DOHH2 (cell line): ENCODE measurements around the gene EEF2KMT.
"Not testable (repeated sequence)": the region's sequence is repeated elsewhere in the genome, so short reads cannot be mapped to it uniquely, and the experiment has no call there.

Experiments used
- H3F3A ChIP-seq: fragments of 200-600 bp; sonication (generic), shearing (Covaris generic); 2 replicates; pipeline ENCODE4 v1.6.0; 2016; ENCODE audit warnings: antibody characterized with exemption, mild to moderate bottlenecking; ENCODE audit not compliant: control insufficient read depth, insufficient read depth
- H3K27ac ChIP-seq: fragments of 200-600 bp; sonication (generic); 2 replicates; pipeline ENCODE4 v1.5.1; 2014; ENCODE audit warnings: low read depth, mild to moderate bottlenecking, low read length, moderate library complexity
- H3K27me3 ChIP-seq: fragments of 200-600 bp; sonication (generic); 2 replicates; pipeline ENCODE4 v1.6.1; 2014; ENCODE audit warnings: mild to moderate bottlenecking, low read length, mixed read lengths; ENCODE audit not compliant: control insufficient read depth
- H3K36me3 ChIP-seq: fragments of 200-600 bp; sonication (generic); 2 replicates; pipeline ENCODE4 v1.6.1; 2014; ENCODE audit warnings: mild to moderate bottlenecking, low read length, moderate library complexity, mixed read lengths; ENCODE audit not compliant: control insufficient read depth
- H3K4me1 ChIP-seq: fragments of 200-600 bp; sonication (generic); 2 replicates; pipeline ENCODE4 v1.6.1; 2014; ENCODE audit warnings: mild to moderate bottlenecking, low read length, mixed read lengths; ENCODE audit not compliant: control insufficient read depth
- H3K4me2 ChIP-seq: fragments of 200-600 bp; sonication (generic); 2 replicates; pipeline ENCODE4 v1.6.0; 2014; ENCODE audit warnings: mild to moderate bottlenecking, low read length, moderate library complexity
- H3K4me3 ChIP-seq: fragments of 200-600 bp; sonication (generic); 2 replicates; pipeline ENCODE4 v1.5.1; 2014; ENCODE audit warnings: mild to moderate bottlenecking, low read length, mixed read lengths
- H3K79me2 ChIP-seq: fragments of 200-600 bp; sonication (generic); 2 replicates; pipeline ENCODE4 v1.6.1; 2014; ENCODE audit warnings: mild to moderate bottlenecking, low read length, mixed read lengths; ENCODE audit not compliant: control insufficient read depth
- H3K9me2 ChIP-seq: fragments of 200-600 bp; sonication (generic); replicated peaks from 2 replicates; pipeline ENCODE4 v1.6.1; 2014; ENCODE audit warnings: mild to moderate bottlenecking, low read length, mixed read lengths; ENCODE audit not compliant: control insufficient read depth
- H3K9me3 ChIP-seq: fragments of 200-600 bp; sonication (generic); 2 replicates; pipeline ENCODE4 v1.6.1; 2014; ENCODE audit warnings: antibody characterized with exemption, low read length, mixed read lengths; ENCODE audit not compliant: control insufficient read depth, insufficient read depth
- H4K20me1 ChIP-seq: fragments of 200-600 bp; sonication (generic); 2 replicates; pipeline ENCODE4 v1.6.0; 2014; ENCODE audit warnings: low read depth, mild to moderate bottlenecking, antibody characterized with exemption, low read length, moderate library complexity; ENCODE audit not compliant: control insufficient read depth, insufficient read depth
- CTCF ChIP-seq: fragments of 200-600 bp; sonication (generic); IDR thresholded peaks from one replicate; pipeline ENCODE4 v1.5.1; 2014; ENCODE audit warnings: antibody characterized with exemption, mild to moderate bottlenecking, low read depth, low read length; ENCODE audit not compliant: poor library complexity, severe bottlenecking
- EZH2phosphoT487 ChIP-seq: fragments of 200-600 bp; sonication (generic); IDR thresholded peaks from 2 replicates; pipeline ENCODE4 v1.6.1; 2017; ENCODE audit warnings: borderline replicate concordance, mild to moderate bottlenecking, antibody characterized with exemption, low read length, moderate library complexity, mixed read lengths

The EEF2KMT gene

GRCh38 chr16:5075637-5076036 lies 22.0 kb downstream of the EEF2KMT start:
- Histone ChIP-seq H3K9me3 (no peaks in the 10 kb centered on the region), H3K36me3 (peaks cover 29% of the 10 kb centered on the region), H3K4me3 (no peak overlapping the region), H3F3A (no peaks in the 10 kb centered on the region), H4K20me1 (no peaks in the 10 kb centered on the region), H3K9me2 (no peaks in the 10 kb centered on the region), H3K4me1 (peaks cover 20% of the 10 kb centered on the region), H3K27ac (no peak overlapping the region), H3K27me3 (no peaks in the 10 kb centered on the region), H3K4me2 (no peak overlapping the region), H3K79me2 (peaks cover 36% of the 10 kb centered on the region)
- no peak for TF ChIP-seq CTCF
- TF ChIP-seq EZH2phosphoT487, result no peak

GRCh38 chr16:5073771-5074170 lies 23.8 kb downstream of the EEF2KMT start:
- not testable (repeated sequence) for H4K20me1 ChIP-seq, H3K27me3 ChIP-seq, H3K4me2 ChIP-seq, H3K27ac ChIP-seq, H3K9me2 ChIP-seq, H3K4me3 ChIP-seq, H3K9me3 ChIP-seq, H3F3A ChIP-seq
- peaks cover 36% of the 10 kb centered on the region for H3K79me2 ChIP-seq
- H3K4me1 ChIP-seq, result peaks cover 20% of the 10 kb centered on the region
- peaks cover 29% of the 10 kb centered on the region for H3K36me3 ChIP-seq

- H3K4me1 ChIP-seq, result peaks cover 20% of the 10 kb centered on the region
- H3K36me3 ChIP-seq, result peaks cover 29% of the 10 kb centered on the region
- no peaks in the 10 kb centered on the region for H4K20me1 ChIP-seq
- no peaks in the 10 kb centered on the region for H3K9me2 ChIP-seq
- peaks cover 36% of the 10 kb centered on the region for H3K79me2 ChIP-seq
- H3K27ac ChIP-seq, result no peak overlapping the region
- peak overlapping the region; percentile 73; the same call in 1 of the 2 replicates for H3K4me3 ChIP-seq
- H3F3A ChIP-seq, result no peaks in the 10 kb centered on the region
- H3K9me3 ChIP-seq, result no peaks in the 10 kb centered on the region
- no peak for TF ChIP-seq EZH2phosphoT487
- TF ChIP-seq CTCF, result no peak
- peak overlapping the region; percentile 71 for H3K4me2 ChIP-seq
- H3K27me3 ChIP-seq, result no peaks in the 10 kb centered on the region
Observed at GRCh38 chr16:5073279-5073629, 24.3 kb downstream of the EEF2KMT start.

- H3K4me1 ChIP-seq, result peaks cover 20% of the 10 kb centered on the region
- H3K79me2 ChIP-seq, result peaks cover 36% of the 10 kb centered on the region
- peak overlapping the region; percentile 49 for H3K27ac ChIP-seq
- H3K4me2 ChIP-seq, result peak overlapping the region; percentile 71
- H3F3A ChIP-seq, result no peaks in the 10 kb centered on the region
- peak overlapping the region; percentile 73 for H3K4me3 ChIP-seq
- H3K9me3 ChIP-seq, result no peaks in the 10 kb centered on the region
- H3K27me3 ChIP-seq, result 0 out of 2 replicates have a peak, but pooled peaks cover 5% of the 10 kb centered on the region
- H3K9me2 ChIP-seq, result no peaks in the 10 kb centered on the region
- no peaks in the 10 kb centered on the region for H4K20me1 ChIP-seq
- H3K36me3 ChIP-seq, result peaks cover 29% of the 10 kb centered on the region
- TF ChIP-seq CTCF (no peak), EZH2phosphoT487 (no peak)
Observed at GRCh38 chr16:5072334-5073278, 25.0 kb downstream of the EEF2KMT start.
